Stimulated activated naive CD4-positive, alpha-beta T cell treated with Interleukin-2 at 50 U/mL for 16 hours (primary cell): ENCODE measurements around the gene BAG3.
"Not testable (repeated sequence)": the region's sequence is repeated elsewhere in the genome, so short reads cannot be mapped to it uniquely, and the experiment has no call there.

Experiments
- DNase-seq: peaks from one replicate; lab custom pipeline; 2025; lab: John Stamatoyannopoulos, UW

The BAG3 gene

DNA sequence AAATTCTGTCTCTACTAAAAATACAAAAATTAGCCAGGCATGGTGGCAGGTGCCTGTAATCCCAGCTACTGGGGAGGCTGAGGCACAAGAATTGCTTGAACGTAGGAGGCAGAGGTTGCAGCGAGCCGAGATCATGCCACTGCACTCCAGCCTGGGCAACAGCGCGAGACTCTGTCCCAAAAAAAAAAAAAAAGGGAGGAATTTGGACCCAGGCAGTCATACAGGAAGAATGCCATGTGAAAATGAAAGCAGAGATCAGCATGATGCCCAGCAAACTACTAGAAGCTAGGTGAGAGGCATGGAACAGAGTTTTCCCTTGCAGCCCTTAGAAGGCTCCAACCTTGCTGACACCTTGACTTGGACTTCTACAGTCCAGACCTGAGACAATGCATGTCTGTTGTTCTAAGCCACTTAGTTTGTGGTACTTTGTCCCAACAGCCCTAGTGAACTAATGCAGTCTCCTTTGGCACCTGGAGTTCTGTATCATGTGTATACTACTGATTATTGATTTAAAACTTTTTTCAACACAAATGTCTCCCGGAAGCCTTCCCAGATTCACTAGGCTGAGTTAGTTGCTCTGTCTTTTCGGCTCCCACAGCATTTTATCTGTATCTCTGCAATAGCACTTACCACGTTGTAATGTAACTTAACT is 10.2 kb upstream of the BAG3 start:
- DNase-seq = no peak

- no peak for DNase-seq
These were observed 8.5 kb upstream of the BAG3 start for GRCh38 chr10:119642556-119643111.

GRCh38 chr10:119643306-119644204 is 7.6 kb upstream of the BAG3 start:
- no peak for DNase-seq

- DNase-seq = no peak
These were observed 6.9 kb upstream of the BAG3 start for GRCh38 chr10:119644205-119644814.

- DNase-seq = no peak
These were observed 6.2 kb upstream of the BAG3 start for GRCh38 chr10:119644994-119645393.

GRCh38 chr10:119650062-119650461 is 1.1 kb upstream of the BAG3 start:
- DNase-seq = no peak

GRCh38 chr10:119651514-119652360 is 557 bp downstream of the BAG3 start:
- DNase-seq = no peak

- DNase-seq = no peak
These were observed 1.2 kb downstream of the BAG3 start for GRCh38 chr10:119652361-119652730.

DNA sequence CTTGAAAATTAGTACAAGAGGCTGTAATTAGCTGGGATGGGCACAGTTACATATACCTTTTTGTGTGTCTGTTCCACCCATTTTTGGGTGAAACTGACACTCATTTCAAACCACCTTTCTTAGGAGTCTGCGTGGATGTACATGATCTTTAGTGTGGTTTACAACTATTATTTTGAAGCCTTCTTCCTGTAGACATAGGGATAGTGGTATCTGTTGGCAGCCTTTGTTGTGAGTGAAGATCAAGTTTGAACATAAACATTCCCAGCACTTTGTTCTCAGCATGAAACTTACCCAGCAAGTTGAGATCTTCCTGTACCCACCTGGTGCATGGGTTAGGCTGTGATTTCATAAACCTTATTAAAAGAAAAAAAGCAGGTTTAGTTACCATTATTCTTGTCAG is 2.0 kb downstream of the BAG3 start:
- no peak for DNase-seq

GRCh38 chr10:119653916-119654315 is 2.7 kb downstream of the BAG3 start:
- DNase-seq = no peak

DNA sequence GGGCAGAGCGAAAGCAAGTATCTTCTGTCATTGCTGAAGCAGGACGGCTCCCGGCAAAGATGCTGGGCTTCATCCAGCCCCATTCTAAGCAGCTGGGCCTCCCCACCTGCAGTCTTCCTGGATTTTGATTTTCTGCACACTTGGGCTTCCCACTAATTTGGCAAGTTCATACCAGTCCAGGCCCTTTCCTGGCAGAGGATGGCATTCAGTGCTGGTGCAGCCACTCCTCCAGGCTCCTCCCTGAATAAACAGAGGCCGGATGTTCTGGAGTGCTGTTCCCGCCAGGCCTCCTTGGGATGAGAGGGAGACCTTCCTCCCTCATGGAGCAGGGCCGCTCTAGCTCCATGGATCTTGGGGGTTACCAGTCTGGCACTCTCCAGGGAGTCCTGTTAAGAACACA is 3.4 kb downstream of the BAG3 start:
- no peak for DNase-seq

GRCh38 chr10:119655566-119656001 is 4.4 kb downstream of the BAG3 start:
- DNase-seq = peak; percentile 56

DNA sequence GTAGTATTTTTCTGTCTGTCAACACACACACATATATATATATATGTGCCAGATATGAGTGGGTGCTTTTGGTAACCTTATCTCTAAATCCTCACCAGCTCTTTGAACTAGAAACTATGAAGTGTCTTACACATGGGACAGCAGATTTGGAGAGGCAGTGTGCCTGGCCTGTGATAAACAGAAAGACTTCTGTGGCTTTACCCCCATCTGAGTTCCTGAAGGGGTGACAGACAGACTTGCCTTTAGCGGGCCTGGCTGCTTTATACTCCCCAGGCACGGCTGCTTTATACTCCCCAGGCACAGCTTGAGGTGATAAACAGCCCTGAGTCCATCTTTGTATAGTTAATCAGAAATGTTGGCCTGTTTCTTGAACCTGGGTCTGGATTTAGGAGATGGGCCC is 5.6 kb downstream of the BAG3 start:
- DNase-seq = no peak

DNA sequence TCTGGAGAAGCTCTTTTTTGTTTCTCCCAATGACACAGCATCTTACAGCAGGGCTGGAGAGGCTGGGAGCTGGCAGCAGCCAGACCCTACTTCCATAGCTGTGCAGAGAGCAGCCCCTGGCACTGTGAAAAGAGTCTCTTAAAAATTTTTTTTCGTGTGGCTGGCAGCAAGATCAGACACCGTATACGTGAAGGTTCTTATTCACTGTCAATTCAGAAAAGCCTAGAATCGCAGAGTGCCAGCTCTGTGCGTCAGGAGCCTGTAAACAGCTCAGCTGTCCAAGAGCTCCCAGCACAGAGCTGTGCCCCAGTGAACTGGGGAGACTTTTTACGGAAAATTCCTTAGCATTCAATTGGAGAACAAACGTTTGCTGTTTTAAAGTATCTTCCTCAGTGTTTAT is 6.5 kb downstream of the BAG3 start:
- no peak for DNase-seq

- DNase-seq = no peak
These were observed 7.1 kb downstream of the BAG3 start for GRCh38 chr10:119658274-119658673.

GRCh38 chr10:119659951-119660350 is 8.8 kb downstream of the BAG3 start:
- DNase-seq = no peak

DNA sequence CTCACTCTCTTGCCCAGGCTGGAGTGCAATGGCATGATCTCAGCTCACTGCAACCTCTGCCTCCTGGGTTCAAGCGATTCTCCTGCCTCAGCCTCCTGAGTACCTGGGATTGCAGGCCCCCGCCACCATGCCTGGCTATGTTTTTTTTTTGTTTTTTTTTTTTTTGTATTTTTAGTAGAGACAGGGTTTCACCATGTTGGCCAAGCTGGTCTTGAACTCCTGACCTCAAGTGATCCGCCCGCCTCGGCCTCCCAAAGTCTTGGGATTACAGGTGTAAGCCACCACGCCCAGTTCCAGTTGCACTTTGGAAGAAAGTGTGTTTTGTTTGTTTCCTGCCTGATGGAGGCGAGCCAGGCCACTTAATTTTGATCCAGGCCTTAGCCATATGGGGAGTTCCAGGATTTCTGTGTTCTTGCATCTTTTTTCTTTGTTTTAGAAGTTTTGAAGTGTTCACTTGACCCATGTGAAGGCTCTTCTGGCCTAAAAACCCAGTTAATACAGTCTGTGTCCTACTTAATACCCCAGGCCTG is 11.0 kb downstream of the BAG3 start:
- not testable (repeated sequence) for DNase-seq

DNA sequence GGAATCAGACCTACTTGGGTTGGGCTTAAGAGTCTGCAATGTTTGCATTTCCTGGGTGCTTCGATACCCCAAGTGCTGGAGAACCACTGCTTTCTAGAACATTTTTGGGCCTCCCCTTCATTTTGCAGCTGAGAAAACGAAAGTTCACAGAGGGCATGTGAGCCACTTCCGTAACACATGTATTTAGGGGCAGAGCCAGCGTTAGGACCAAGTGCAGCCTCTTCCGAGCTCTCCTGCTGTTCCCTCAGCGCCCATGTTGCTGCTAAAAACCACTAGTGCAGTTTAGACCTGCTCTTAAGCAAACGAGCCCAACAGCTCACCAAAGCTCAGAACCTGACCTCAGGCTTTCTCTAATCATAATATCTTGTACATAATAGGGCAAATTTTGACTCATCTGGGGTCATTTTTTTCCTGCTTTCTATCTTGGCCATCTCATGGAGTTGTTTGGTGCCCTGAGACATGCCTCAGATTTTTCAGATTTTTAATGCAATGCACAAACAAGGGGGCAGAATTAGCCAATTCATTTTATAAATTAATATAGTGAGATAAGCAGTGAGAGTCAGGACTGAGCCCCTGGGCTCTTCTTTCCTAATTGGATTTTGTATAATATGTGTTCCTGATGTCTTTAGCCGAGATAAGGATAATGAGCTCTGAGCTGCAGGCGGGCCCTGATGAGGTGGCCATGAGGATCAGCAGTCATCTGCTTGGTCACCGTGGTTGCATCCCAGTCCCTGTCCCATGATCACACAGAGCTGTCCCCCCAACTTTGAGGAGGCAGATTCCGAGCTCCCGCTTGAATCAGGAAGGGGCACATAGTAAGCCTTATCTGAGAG is 12.9 kb downstream of the BAG3 start:
- DNase-seq = no peak

- no peak for DNase-seq
These were observed 14.9 kb downstream of the BAG3 start for GRCh38 chr10:119665901-119666708.

DNA sequence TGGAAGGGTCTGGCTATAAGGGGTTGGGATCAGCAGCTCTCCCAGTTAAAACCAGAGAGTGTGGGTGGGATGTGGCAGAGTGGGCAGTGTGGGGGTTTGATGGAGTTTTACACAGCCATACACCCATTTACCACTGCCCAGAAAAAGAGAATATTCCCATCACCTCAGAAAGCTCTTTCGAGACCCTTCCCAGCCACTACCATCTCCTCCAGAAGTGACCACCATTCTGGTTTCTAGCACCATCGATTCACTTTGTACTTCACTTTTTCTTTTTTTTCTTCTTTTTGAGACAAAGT is 15.5 kb downstream of the BAG3 start:
- DNase-seq = no peak
